Thymus (tissue), 11 donors: ENCODE data around the gene MUC5AC. TPM values are rescaled to one million over a fixed set of nuclear protein-coding genes. Genes with fewer than 3 reads are reported as not detected.

Source experiments
- DNase-seq, 9 donors: peaks; one replicate each; pipeline ENCODE4 v3.0.0-alpha.2; 2013; ENCODE audit warnings: low spot score in 9 of 9, low read depth in 6 of 9, missing footprints in 1 of 9
- H3K27ac ChIP-seq, 2 donors: one replicate each; pipeline ENCODE4 v1.5.1; 2013; ENCODE audit warnings: control low read depth in 1 of 2, low read depth in 1 of 2, low read length in 1 of 2, mild to moderate bottlenecking in 1 of 2, moderate library complexity in 1 of 2
- H3K27me3 ChIP-seq, 2 donors: one replicate each; pipeline ENCODE4 v1.5.1; 2013; ENCODE audit warnings: low read length in 1 of 2; ENCODE audit not compliant: control insufficient read depth in 2 of 2, insufficient read depth in 1 of 2
- H3K36me3 ChIP-seq, 2 donors: one replicate each; pipeline ENCODE4 v1.5.1; 2013; ENCODE audit warnings: low read length in 1 of 2, mild to moderate bottlenecking in 1 of 2, moderate library complexity in 1 of 2; ENCODE audit not compliant: control insufficient read depth in 2 of 2, insufficient read depth in 2 of 2
- H3K4me1 ChIP-seq, 2 donors: one replicate each; pipeline ENCODE4 v1.5.1; 2013; ENCODE audit warnings: low read length in 2 of 2; ENCODE audit not compliant: control insufficient read depth in 2 of 2, insufficient read depth in 2 of 2
- H3K4me3 ChIP-seq, 2 donors: one replicate each; pipeline ENCODE4 v1.5.1; 2013; ENCODE audit warnings: low read length in 2 of 2, control low read depth in 1 of 2, mild to moderate bottlenecking in 1 of 2
- H3K9me3 ChIP-seq, 2 donors: one replicate each; pipeline ENCODE4 v1.5.1; 2013; ENCODE audit warnings: low read length in 1 of 2, mild to moderate bottlenecking in 1 of 2; ENCODE audit not compliant: control insufficient read depth in 2 of 2, insufficient read depth in 1 of 2
- WGBS: extraction: QIAGEN DNeasy Blood & Tissue Kit; methylation state at CpG from one replicate; pipeline ENCODE4 v1.1.7; 2013; 5-methylcytosine and 5-hydroxymethylcytosine counted together
- polyA plus RNA-seq: library from polyadenylated mRNA; stranded (reverse); fragments of 200-250 nt; gene quantifications from one replicate; pipeline ENCODE4 v1.2.3, GENCODE V29; 2013
- total RNA-seq: library from RNA; stranded (reverse); fragments of 120-200 nt; gene quantifications from one replicate; pipeline ENCODE4 v1.2.4, GENCODE V29; 2013
- donor health status: healthy.

MUC5AC gene
- total and polyA plus RNA-seq, 2 donors, result 0.02 to 0.05 TPM

GRCh38 chr11:1128311-1129142 is 29.2 kb upstream of the MUC5AC start:
- H3K9me3 ChIP-seq, result no peaks in the 10 kb centered on the region
- H3K36me3 ChIP-seq, result no peaks in the 10 kb centered on the region
- no peak overlapping the region for H3K27ac ChIP-seq
- DNase-seq, result no peak
- whole genome bisulfite sequencing, result 87% methylated on average over 33 of the region's 33 CpGs
- H3K4me3 ChIP-seq, result no peak overlapping the region
- no peaks in the 10 kb centered on the region for H3K4me1 ChIP-seq
- peaks cover 0 to 4% of the 10 kb centered on the region in 2 donors for H3K27me3 ChIP-seq

DNA sequence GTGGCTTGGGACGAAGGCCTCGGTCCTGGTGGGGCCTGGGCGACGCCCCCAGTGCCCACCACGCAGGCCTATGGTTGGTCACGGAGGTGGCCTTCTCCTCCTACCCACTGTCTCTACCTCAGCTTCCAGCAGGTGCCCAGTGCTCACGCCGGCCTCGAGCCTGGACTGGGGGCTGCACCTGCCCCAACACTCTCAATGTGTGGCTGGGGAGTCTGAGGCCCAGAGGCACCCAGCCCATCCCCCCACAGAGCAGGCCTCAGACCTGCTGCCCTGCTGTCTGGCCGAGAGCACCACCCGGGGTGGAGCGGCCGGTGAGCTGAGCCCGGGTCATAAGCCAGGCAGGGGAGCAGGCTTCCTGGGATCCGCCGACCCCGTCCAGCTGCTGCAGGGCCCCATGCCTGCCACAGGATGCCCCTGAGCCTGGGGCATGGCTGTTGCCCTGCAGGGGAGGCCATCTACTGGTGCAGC is 28.6 kb upstream of the MUC5AC start:
- 86% methylated on average over 17 of the region's 17 CpGs for WGBS

DNA sequence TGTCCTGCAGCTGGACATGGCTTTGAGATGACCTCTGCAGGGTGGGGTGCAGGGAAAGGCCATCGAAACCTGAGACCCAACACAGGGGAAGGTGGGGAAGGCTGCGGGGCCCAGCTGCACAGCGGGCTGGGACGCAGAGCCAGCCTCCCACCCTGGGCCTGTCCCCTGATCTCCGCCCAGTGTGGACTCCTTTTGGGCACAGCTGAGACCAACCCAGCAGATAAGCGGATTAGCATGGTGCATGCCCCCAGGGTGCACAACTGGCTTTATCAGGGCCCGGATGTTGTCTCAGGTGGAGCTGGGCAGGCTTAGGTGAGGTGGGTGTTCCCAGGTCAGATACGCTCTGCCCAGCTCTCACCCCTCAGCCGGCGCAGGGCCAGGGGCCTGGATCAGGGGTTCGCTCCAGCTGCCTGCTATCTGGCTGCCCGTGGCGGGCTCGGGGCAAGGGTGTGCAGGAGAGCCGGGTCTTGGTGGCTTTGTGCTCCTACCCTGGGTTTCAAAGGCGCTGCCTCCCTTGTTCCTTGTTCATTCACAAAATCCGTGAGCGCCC is 28.1 kb upstream of the MUC5AC start:
- no peak for DNase-seq
- Histone ChIP-seq H3K9me3 (no peaks in the 10 kb centered on the region), H3K4me3 (no peak overlapping the region), H3K36me3 (no peaks in the 10 kb centered on the region), H3K27me3 (peaks cover 0 to 4% of the 10 kb centered on the region in 2 donors), H3K4me1 (no peaks in the 10 kb centered on the region), H3K27ac (no peak overlapping the region)
- 96% methylated on average over 18 of the region's 18 CpGs for WGBS

More for the DNA sequence above, 28.6 kb upstream of the MUC5AC start:
- no peak for DNase-seq
- H3K36me3 ChIP-seq, result no peaks in the 10 kb centered on the region
- peaks cover 0 to 4% of the 10 kb centered on the region in 2 donors for H3K27me3 ChIP-seq
- no peak overlapping the region for H3K27ac ChIP-seq
- no peaks in the 10 kb centered on the region for H3K4me1 ChIP-seq
- no peaks in the 10 kb centered on the region for H3K9me3 ChIP-seq
- no peak overlapping the region for H3K4me3 ChIP-seq

DNA sequence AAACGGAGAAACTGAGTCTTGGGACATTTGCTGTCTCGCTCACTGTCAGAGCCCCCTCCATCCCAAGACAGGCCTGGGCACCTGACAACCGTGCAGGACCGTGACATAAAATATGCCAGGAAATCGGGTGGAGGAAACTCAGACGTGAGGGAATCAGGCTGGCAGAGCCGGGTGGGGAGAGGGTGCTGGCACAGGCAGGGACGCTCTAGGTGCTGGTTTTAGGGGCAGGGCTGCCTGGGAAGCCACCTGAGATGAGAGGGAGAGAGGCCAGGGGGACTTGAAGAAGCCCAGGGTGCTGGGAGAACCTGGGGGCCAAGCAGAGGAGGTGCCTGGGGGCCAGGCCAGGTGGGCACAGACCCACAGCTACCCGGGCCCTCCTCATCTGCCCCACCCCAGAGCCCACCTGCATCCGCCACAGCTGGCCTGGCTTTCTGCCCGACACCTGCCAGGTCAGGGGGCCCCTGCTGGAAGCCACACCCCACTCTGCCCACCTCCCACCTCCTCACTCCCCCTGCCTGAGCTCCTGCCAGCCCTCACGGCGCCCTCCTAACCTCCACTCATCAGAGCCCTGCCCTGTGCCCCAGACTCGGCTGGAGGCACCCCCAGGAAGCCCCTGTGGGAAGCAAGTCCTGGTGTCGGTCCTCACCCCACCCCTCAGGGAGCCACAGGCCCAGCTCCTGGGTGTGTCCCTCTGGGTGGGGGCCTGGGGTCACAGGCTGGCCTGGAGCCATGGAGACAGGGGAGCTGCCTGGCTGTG is 27.3 kb upstream of the MUC5AC start:
- Histone ChIP-seq H3K9me3 (no peaks in the 10 kb centered on the region), H3K36me3 (no peaks in the 10 kb centered on the region), H3K27me3 (peaks cover 0 to 4% of the 10 kb centered on the region in 2 donors), H3K27ac (no peak overlapping the region), H3K4me3 (no peak overlapping the region), H3K4me1 (no peaks in the 10 kb centered on the region)
- WGBS, result 63% methylated on average over 15 of the region's 15 CpGs
- DNase-seq, result no peak

- H3K4me1 ChIP-seq, result no peaks in the 10 kb centered on the region
- no peak for DNase-seq
- 86% methylated on average over 29 of the region's 29 CpGs for WGBS
- H3K27ac ChIP-seq, result no peak overlapping the region
- H3K27me3 ChIP-seq, result peaks cover 0 to 4% of the 10 kb centered on the region in 2 donors
- H3K36me3 ChIP-seq, result no peaks in the 10 kb centered on the region
- H3K4me3 ChIP-seq, result no peak overlapping the region
- no peaks in the 10 kb centered on the region for H3K9me3 ChIP-seq
Measured at GRCh38 chr11:1131033-1131911, 26.5 kb upstream of the MUC5AC start.

GRCh38 chr11:1134848-1135445 is 22.8 kb upstream of the MUC5AC start:
- Histone ChIP-seq H3K9me3 (no peaks in the 10 kb centered on the region), H3K36me3 (no peaks in the 10 kb centered on the region), H3K27ac (no peak overlapping the region), H3K4me3 (no peak overlapping the region), H3K4me1 (no peaks in the 10 kb centered on the region), H3K27me3 (peaks cover 0 to 4% of the 10 kb centered on the region in 2 donors)
- DNase-seq, result no peak
- 73% methylated on average over 1 of the region's 1 CpG for WGBS

GRCh38 chr11:1138097-1138496 is 19.7 kb upstream of the MUC5AC start:
- Histone ChIP-seq H3K4me1 (no peaks in the 10 kb centered on the region), H3K27ac (no peak overlapping the region), H3K4me3 (no peak overlapping the region), H3K9me3 (peaks cover 0 to 9% of the 10 kb centered on the region in 2 donors), H3K27me3 (no peaks in the 10 kb centered on the region), H3K36me3 (no peaks in the 10 kb centered on the region)
- no peak for DNase-seq
- 90% methylated on average over 8 of the region's 8 CpGs for WGBS

DNA sequence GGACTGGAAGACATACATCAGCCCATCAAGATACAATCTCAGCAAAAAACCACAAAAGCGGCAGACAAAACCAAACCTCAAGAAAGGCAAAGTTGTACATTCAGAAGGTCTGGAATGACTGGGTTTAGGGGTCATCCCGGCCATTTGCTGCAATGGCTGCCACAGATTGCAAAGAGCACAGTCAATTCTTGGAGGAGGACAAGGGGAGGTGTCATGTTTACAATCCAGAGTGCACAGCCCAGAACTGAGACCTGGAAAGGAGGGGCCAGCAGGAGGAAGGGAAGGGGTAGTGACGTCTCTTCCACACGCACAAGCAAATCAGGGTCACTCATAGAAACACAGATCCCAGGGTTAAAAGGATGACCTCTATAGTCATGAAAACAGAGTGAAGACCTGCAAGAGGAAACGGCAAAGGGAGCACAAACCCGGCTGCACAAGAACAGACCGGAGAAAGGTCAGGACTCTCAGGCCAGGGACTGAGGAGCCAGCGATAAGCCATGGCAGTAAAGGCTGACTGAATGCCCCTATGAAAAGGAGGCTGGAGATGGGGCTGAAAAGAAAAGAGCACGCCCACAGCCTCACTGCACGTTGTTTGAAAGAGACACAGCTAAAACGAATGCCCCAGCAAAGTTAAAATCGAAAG is 18.2 kb upstream of the MUC5AC start:
- peaks cover 1 to 9% of the 10 kb centered on the region in 2 donors for H3K9me3 ChIP-seq
- H3K36me3 ChIP-seq, result no peaks in the 10 kb centered on the region
- no peak overlapping the region for H3K4me3 ChIP-seq
- no peak for DNase-seq
- H3K27me3 ChIP-seq, result no peaks in the 10 kb centered on the region
- no peaks in the 10 kb centered on the region for H3K4me1 ChIP-seq
- WGBS, result 67% methylated on average over 12 of the region's 12 CpGs
- H3K27ac ChIP-seq, result no peak overlapping the region
